ENCODE results near the gene IL36RN.

Gene IL36RN

GRCh38 chr2:113041871-113042270, 17.1 kb upstream of the IL36RN start:
- no peak overlapping the region for H3K27ac ChIP-seq (ENCODE audit: low read depth, low read length, severe bottlenecking)
- 63 to 72% methylated on average over 3 of the region's 5 CpGs for WGBS, 2 experiments (ENCODE audit: insufficient coverage in 2 of 2)

GRCh38 chr2:113046465-113046864, 12.5 kb upstream of the IL36RN start:
- no peaks in the 10 kb centered on the region for H3K4me1 ChIP-seq (ENCODE audit: control insufficient read depth, insufficient read depth, low read length, poor library complexity, severe bottlenecking)
- no peak overlapping the region for H3K4me3 ChIP-seq (ENCODE audit: extremely low read depth, insufficient read depth, low read length, poor library complexity, severe bottlenecking)
- no peaks in the 10 kb centered on the region for H3K36me3 ChIP-seq (ENCODE audit: control insufficient read depth, insufficient read depth, low read length)
- no peaks in the 10 kb centered on the region for H3K9me3 ChIP-seq (ENCODE audit: control insufficient read depth, low read length)
- WGBS, 2 experiments (ENCODE audit: insufficient coverage in 2 of 2), result 94 to 95% methylated on average over 3 of the region's 5 CpGs
- no peak overlapping the region for H3K27ac ChIP-seq (ENCODE audit: low read depth, low read length, severe bottlenecking)

More at GRCh38 chr2:113041871-113042270, 17.1 kb upstream of the IL36RN start:
- Histone ChIP-seq H3K4me1 (ENCODE audit: control insufficient read depth, insufficient read depth, low read length, poor library complexity, severe bottlenecking) (no peaks in the 10 kb centered on the region), H3K9me3 (ENCODE audit: control insufficient read depth, low read length) (no peaks in the 10 kb centered on the region), H3K4me3 (ENCODE audit: extremely low read depth, insufficient read depth, low read length, poor library complexity, severe bottlenecking) (no peak overlapping the region), H3K36me3 (ENCODE audit: control insufficient read depth, insufficient read depth, low read length) (no peaks in the 10 kb centered on the region)

GRCh38 chr2:113050921-113051895, 7.8 kb upstream of the IL36RN start:
- Histone ChIP-seq H3K27ac (ENCODE audit: low read depth, low read length, severe bottlenecking) (no peak overlapping the region), H3K4me3 (ENCODE audit: extremely low read depth, insufficient read depth, low read length, poor library complexity, severe bottlenecking) (no peak overlapping the region), H3K9me3 (ENCODE audit: control insufficient read depth, low read length) (peaks cover 12% of the 10 kb centered on the region), H3K36me3 (ENCODE audit: control insufficient read depth, insufficient read depth, low read length) (no peaks in the 10 kb centered on the region), H3K4me1 (ENCODE audit: control insufficient read depth, insufficient read depth, low read length, poor library complexity, severe bottlenecking) (no peaks in the 10 kb centered on the region)
- WGBS, 2 experiments (ENCODE audit: insufficient coverage in 2 of 2), result 90 to 92% methylated on average over 34 to 36 of the region's 38 CpGs

GRCh38 chr2:113052396-113052917, 6.5 kb upstream of the IL36RN start, which contains the start of gene IL36B:
TSS of gene IL36B (minus strand) at chr2:113052867.
- Histone ChIP-seq H3K4me1 (ENCODE audit: control insufficient read depth, insufficient read depth, low read length, poor library complexity, severe bottlenecking) (no peaks in the 10 kb centered on the region), H3K4me3 (ENCODE audit: extremely low read depth, insufficient read depth, low read length, poor library complexity, severe bottlenecking) (no peak within 1 kb of the TSS), H3K9me3 (ENCODE audit: control insufficient read depth, low read length) (peaks cover 12% of the 10 kb centered on the region), H3K27ac (ENCODE audit: low read depth, low read length, severe bottlenecking) (no peak within 1 kb of the TSS), H3K36me3 (ENCODE audit: control insufficient read depth, insufficient read depth, low read length) (no peaks in the 10 kb centered on the region)
- 63 to 93% methylated on average over 2 to 4 of the region's 6 CpGs for WGBS, 2 experiments (ENCODE audit: insufficient coverage in 2 of 2)

- Histone ChIP-seq H3K4me1 (ENCODE audit: control insufficient read depth, insufficient read depth, low read length, poor library complexity, severe bottlenecking) (no peaks in the 10 kb centered on the region), H3K9me3 (ENCODE audit: control insufficient read depth, low read length) (peaks cover 12% of the 10 kb centered on the region), H3K27ac (ENCODE audit: low read depth, low read length, severe bottlenecking) (no peak overlapping the region), H3K4me3 (ENCODE audit: extremely low read depth, insufficient read depth, low read length, poor library complexity, severe bottlenecking) (no peak overlapping the region), H3K36me3 (ENCODE audit: control insufficient read depth, insufficient read depth, low read length) (no peaks in the 10 kb centered on the region)
- 75 to 100% methylated on average over 1 of the region's 3 CpGs for WGBS, 2 experiments (ENCODE audit: insufficient coverage in 2 of 2)
Measured at GRCh38 chr2:113053666-113054065, 5.3 kb upstream of the IL36RN start.

- H3K27ac ChIP-seq (ENCODE audit: low read depth, low read length, severe bottlenecking), result no peak overlapping the region
- no peaks in the 10 kb centered on the region for H3K4me1 ChIP-seq (ENCODE audit: control insufficient read depth, insufficient read depth, low read length, poor library complexity, severe bottlenecking)
- peaks cover 12% of the 10 kb centered on the region for H3K9me3 ChIP-seq (ENCODE audit: control insufficient read depth, low read length)
- no peaks in the 10 kb centered on the region for H3K36me3 ChIP-seq (ENCODE audit: control insufficient read depth, insufficient read depth, low read length)
- H3K4me3 ChIP-seq (ENCODE audit: extremely low read depth, insufficient read depth, low read length, poor library complexity, severe bottlenecking), result no peak overlapping the region
Measured at GRCh38 chr2:113054066-113054465, 4.9 kb upstream of the IL36RN start.

GRCh38 chr2:113056521-113056920, 2.5 kb upstream of the IL36RN start:
- Histone ChIP-seq H3K4me1 (ENCODE audit: control insufficient read depth, insufficient read depth, low read length, poor library complexity, severe bottlenecking) (no peaks in the 10 kb centered on the region), H3K36me3 (ENCODE audit: control insufficient read depth, insufficient read depth, low read length) (no peaks in the 10 kb centered on the region), H3K9me3 (ENCODE audit: control insufficient read depth, low read length) (peaks cover 12% of the 10 kb centered on the region), H3K27ac (ENCODE audit: low read depth, low read length, severe bottlenecking) (no peak overlapping the region), H3K4me3 (ENCODE audit: extremely low read depth, insufficient read depth, low read length, poor library complexity, severe bottlenecking) (no peak overlapping the region)
- WGBS, 2 experiments (ENCODE audit: insufficient coverage in 2 of 2), result no CpG with 5 or more reads among the region's 1 CpG

- no peaks in the 10 kb centered on the region for H3K36me3 ChIP-seq (ENCODE audit: control insufficient read depth, insufficient read depth, low read length)
- H3K27ac ChIP-seq (ENCODE audit: low read depth, low read length, severe bottlenecking), result no peak overlapping the region
- H3K4me1 ChIP-seq (ENCODE audit: control insufficient read depth, insufficient read depth, low read length, poor library complexity, severe bottlenecking), result no peaks in the 10 kb centered on the region
- no peak overlapping the region for H3K4me3 ChIP-seq (ENCODE audit: extremely low read depth, insufficient read depth, low read length, poor library complexity, severe bottlenecking)
- H3K9me3 ChIP-seq (ENCODE audit: control insufficient read depth, low read length), result peaks cover 12% of the 10 kb centered on the region
- WGBS, 2 experiments (ENCODE audit: insufficient coverage in 2 of 2), result 75 to 80% methylated on average over 1 of the region's 1 CpG
Measured at GRCh38 chr2:113057117-113057516, 1.9 kb upstream of the IL36RN start.

GRCh38 chr2:113058411-113058994, 495 bp upstream of the IL36RN start:
- Histone ChIP-seq H3K9me3 (ENCODE audit: control insufficient read depth, low read length) (peaks cover 9% of the 10 kb centered on the region), H3K27ac (ENCODE audit: low read depth, low read length, severe bottlenecking) (no peak overlapping the region), H3K4me1 (ENCODE audit: control insufficient read depth, insufficient read depth, low read length, poor library complexity, severe bottlenecking) (no peaks in the 10 kb centered on the region), H3K4me3 (ENCODE audit: extremely low read depth, insufficient read depth, low read length, poor library complexity, severe bottlenecking) (no peak overlapping the region), H3K36me3 (ENCODE audit: control insufficient read depth, insufficient read depth, low read length) (no peaks in the 10 kb centered on the region)
- WGBS, 2 experiments (ENCODE audit: insufficient coverage in 2 of 2), result 68 to 79% methylated on average over 2 of the region's 2 CpGs

- 76 to 78% methylated on average over 3 to 4 of the region's 4 CpGs for WGBS, 2 experiments (ENCODE audit: insufficient coverage in 2 of 2)
- H3K27ac ChIP-seq (ENCODE audit: low read depth, low read length, severe bottlenecking), result no peak overlapping the region
- no peaks in the 10 kb centered on the region for H3K36me3 ChIP-seq (ENCODE audit: control insufficient read depth, insufficient read depth, low read length)
- no peaks in the 10 kb centered on the region for H3K4me1 ChIP-seq (ENCODE audit: control insufficient read depth, insufficient read depth, low read length, poor library complexity, severe bottlenecking)
- H3K4me3 ChIP-seq (ENCODE audit: extremely low read depth, insufficient read depth, low read length, poor library complexity, severe bottlenecking), result no peak overlapping the region
- no peaks in the 10 kb centered on the region for H3K9me3 ChIP-seq (ENCODE audit: control insufficient read depth, low read length)
Measured at GRCh38 chr2:113060396-113060795, 1.4 kb downstream of the IL36RN start.

All from mesodermal cell (in vitro differentiated cells).